GM12864 (cell line): ENCODE data around the gene KIF16B.

Source experiments
- DNase-seq: peaks from one replicate; pipeline ENCODE4 v3.0.0-alpha.2; 2011; ENCODE audit warnings: low read depth
- H3K4me3 ChIP-seq: 2 replicates; pipeline ENCODE4 v1.5.1; 2011; ENCODE audit warnings: mild to moderate bottlenecking, low read depth, low read length, control low read depth
- CTCF ChIP-seq: IDR thresholded peaks from 2 replicates; pipeline ENCODE4 v1.5.1; 2011; ENCODE audit warnings: low read depth, mild to moderate bottlenecking, moderate library complexity, low read length, control low read depth, inconsistent platforms; ENCODE audit errors: missing control alignments

KIF16B gene

GRCh38 chr20:16246870-16247269 lies 326.4 kb downstream of the KIF16B start:
- no peak for DNase-seq
- H3K4me3 ChIP-seq = no peak overlapping the region
- TF ChIP-seq CTCF = no peak

- no peak overlapping the region for H3K4me3 ChIP-seq
- DNase-seq = no peak
- no peak for TF ChIP-seq CTCF
Measured at GRCh38 chr20:16246291-16246690, 327.0 kb downstream of the KIF16B start.

- no peak overlapping the region for H3K4me3 ChIP-seq
- DNase-seq = no peak
- TF ChIP-seq CTCF = no peak
Measured at GRCh38 chr20:16245879-16246278, 327.4 kb downstream of the KIF16B start.

- TF ChIP-seq CTCF = no peak
- no peak for DNase-seq
- no peak overlapping the region for H3K4me3 ChIP-seq
Measured at GRCh38 chr20:16244892-16245291, 328.4 kb downstream of the KIF16B start.

- no peak for DNase-seq
- no peak overlapping the region for H3K4me3 ChIP-seq
- no peak for TF ChIP-seq CTCF
Measured at GRCh38 chr20:16243470-16243869, 329.8 kb downstream of the KIF16B start.

GRCh38 chr20:16241911-16242310 lies 331.3 kb downstream of the KIF16B start:
- DNase-seq = no peak
- TF ChIP-seq CTCF = peak; percentile 14

GRCh38 chr20:16240355-16240754 lies 332.9 kb downstream of the KIF16B start:
- DNase-seq = no peak
- no peak for TF ChIP-seq CTCF
- no peak overlapping the region for H3K4me3 ChIP-seq

More at GRCh38 chr20:16241911-16242310, 331.3 kb downstream of the KIF16B start:
- H3K4me3 ChIP-seq = no peak overlapping the region
